HG03442 (cell line): ENCODE data around the gene FOXJ3.

Source experiments
- ATAC-seq: cut with Tn5 transposase; IDR thresholded peaks from one replicate; pipeline ENCODE4 v1.9.1; 2021; ENCODE audit warnings: mild to moderate bottlenecking, moderate library complexity; ENCODE audit not compliant: unreplicated experiment

Gene FOXJ3

GRCh38 chr1:42171679-42172266, 163.3 kb downstream of the FOXJ3 start:
- no peak for ATAC-seq

DNA sequence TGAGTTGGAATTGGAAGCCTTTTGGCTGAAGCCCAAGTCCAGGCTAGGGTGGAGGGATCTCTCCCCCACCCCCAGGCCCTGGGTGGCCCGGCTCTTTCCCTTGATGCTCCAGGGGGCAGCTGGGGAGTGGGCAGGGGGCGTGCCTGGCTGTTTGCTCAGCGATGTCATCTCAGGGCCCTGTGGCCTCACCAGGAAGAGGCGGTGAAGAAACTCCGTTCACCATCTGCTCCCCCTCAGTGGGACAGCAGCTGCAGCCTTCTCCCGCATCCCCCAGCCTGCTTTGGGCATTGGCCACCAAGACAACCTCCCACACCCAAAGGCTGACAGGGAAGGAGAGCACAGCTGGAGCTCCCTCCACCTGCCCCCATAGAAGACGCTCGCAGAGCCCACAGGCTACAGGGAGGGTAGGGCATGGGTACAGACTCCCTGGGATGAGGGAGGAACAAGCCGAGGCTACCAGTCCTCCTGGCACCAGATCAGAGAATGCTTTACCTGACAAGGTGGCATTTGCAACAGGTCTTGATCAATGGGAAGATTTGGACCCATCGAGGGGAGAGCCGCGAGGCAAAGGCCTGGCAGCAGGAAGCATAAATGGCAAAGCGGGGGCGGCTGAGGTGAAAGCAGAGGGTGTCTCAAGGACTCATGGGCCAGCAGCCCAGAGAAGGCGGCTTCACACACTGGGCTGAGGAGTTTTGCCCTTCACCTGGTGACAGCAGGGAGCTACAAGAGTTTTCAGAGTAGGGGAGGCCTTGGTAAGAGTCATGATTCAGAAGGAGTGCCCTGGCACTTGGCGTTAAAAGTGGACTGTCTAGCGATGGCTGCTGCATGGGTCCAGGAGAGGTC, 164.0 kb downstream of the FOXJ3 start:
- no peak for ATAC-seq

GRCh38 chr1:42168763-42169162, 166.3 kb downstream of the FOXJ3 start:
- ATAC-seq: no peak

- no peak for ATAC-seq
Measured at GRCh38 chr1:42168391-42168670, 166.7 kb downstream of the FOXJ3 start.

DNA sequence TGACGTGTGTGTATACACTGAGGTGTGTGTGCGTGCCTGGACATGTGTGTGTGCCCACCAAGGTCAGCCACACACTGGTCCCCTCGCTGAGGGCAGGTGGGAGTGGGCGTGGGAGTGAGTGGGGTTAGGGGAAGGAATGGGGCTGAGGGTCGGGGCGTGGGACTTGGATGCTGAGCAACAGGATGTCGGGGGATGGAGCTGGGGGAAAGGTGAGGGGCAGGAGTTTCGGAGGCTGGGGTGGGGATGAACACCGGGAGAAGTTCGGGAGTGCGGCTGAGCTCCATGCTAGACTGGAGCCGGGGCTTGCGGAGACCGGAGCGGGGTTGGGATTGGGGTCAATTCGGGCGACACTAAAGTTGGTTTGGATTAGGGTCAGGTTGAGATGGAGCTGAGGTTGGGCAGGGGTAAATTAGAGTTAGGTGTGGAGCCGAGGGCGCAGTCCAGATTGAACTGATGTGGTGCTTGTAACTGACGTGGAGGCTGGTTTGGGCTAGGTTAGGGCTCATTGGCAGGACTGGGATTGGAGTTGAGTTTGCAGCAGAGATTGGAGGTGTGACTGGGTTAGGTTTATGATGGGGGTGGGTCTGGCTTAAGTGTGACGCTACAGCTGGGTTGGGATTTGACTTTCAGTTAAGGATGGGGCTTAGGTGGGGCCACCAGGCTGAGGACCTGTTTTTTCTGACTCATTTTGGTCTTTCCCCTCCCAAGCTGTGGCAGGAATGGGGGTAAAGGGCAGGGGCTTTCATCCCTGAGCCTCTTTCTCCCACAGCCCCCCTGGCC, 167.2 kb downstream of the FOXJ3 start:
- ATAC-seq: no peak

- ATAC-seq: no peak
Measured at GRCh38 chr1:42165511-42166210, 169.4 kb downstream of the FOXJ3 start.

DNA sequence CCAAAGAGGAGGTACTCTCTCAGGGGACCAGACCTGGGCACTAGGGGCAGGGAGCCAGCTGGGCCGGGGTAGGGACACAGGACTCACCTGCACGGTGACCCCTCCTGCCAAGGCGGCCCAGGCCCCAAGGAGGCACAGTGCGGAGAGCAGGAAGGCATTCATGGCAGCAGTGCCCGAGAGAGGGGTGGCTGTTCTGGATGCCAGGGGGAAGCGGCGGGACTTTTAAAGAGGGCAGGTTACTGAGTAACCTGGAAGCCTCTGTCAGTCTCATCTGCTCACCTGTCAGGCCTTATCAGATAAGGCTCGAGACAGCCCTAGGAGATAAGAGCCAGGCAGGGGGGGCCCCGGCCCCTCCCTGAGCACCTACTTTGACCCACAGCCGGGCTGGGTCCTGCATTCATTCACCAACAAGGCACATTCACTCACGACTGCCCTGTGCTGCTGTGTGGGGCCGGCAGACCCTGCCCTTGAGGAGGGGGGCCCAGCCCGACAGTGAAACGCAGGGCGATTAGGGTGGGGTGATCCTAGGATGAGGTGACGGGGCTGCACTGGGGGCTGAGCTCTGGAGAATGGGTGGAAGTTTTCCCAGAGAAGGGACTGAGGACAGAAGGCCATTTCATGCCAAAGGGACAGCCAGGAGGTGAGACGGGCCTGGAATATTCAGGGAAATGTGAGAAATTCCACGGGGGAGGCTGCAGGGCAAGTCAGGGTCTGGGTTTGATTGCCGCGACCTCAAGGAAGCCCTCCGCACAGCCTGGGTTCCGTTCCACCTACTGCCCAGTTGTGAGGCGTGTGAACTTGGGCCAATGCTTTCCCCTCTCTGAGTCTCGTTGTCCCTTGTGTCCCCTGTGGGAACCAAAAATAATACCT, 170.2 kb downstream of the FOXJ3 start, which contains the start of gene GUCA2A:
GUCA2A (minus strand) TSS at position 195 of the 870 bp plus-strand sequence; CDS start at position 162, 33 bp downstream.
- ATAC-seq: no peak

GRCh38 chr1:42163536-42164503, 171.2 kb downstream of the FOXJ3 start:
- ATAC-seq: no peak

GRCh38 chr1:42163114-42163513, 171.9 kb downstream of the FOXJ3 start:
- no peak for ATAC-seq

DNA sequence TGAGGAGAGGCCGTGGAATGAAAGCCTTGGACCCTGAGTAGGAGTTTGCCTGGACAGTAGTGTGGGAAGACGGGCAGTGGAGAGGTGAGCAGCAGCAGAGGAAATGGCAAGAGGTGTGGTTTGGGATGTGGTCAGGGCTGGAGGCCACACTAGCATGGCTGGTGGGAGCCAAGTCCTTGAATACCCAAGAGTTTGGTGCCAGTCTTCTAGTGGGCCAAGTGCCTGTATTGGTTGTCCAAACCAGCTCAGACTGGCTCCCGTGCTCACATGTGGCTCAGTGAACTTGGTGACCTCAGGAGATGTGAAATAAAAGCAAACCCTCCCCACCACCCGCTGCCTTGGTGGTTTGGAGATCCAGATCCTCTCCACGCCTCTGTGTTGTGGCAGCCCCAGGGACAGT, 172.9 kb downstream of the FOXJ3 start:
- ATAC-seq: no peak

GRCh38 chr1:42158189-42158588, 176.8 kb downstream of the FOXJ3 start:
- ATAC-seq: no peak

GRCh38 chr1:42157667-42158066, 177.4 kb downstream of the FOXJ3 start:
- ATAC-seq: no peak

- no peak for ATAC-seq
Measured at GRCh38 chr1:42155362-42155761, 179.7 kb downstream of the FOXJ3 start.

GRCh38 chr1:42154685-42155084, 180.3 kb downstream of the FOXJ3 start:
- ATAC-seq: no peak

GRCh38 chr1:42153624-42154023, 181.4 kb downstream of the FOXJ3 start:
- no peak for ATAC-seq

DNA sequence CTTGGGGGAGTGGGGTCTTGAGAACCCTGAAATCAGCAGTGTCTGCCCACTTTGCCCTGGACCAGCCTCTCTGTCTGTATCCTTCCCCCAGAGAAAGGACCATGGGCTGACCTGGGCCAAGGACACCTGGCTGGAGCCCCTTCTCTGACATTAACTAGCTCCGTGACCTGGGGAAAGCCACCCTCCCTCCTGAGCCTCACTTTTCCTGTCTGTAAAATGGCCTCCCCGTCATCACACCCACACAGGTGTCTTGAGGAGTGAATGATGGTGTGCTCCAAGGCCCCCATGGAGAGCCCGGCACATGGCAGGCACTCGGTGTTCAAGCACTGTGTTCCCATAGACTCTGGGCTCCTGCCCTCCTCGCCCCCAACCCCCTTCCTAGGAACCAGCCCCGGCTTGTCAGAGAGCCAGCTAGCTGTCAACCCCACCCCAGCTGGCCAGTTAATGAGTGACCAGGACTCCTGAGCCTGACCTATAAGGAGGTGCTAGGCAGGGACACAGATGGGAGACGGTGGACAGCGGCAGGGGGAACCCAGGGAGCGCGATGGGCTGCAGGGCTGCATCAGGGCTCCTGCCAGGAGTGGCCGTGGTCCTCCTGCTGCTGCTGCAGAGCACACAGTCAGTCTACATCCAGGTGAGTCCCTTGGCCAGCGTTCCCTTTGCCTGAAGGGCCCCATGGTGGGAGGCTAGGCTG, 182.0 kb downstream of the FOXJ3 start, which contains the start of gene GUCA2B:
GUCA2B (plus strand) TSS at position 504 of the 694 bp plus-strand sequence; CDS start at position 545, 41 bp downstream.
- ATAC-seq: no peak

DNA sequence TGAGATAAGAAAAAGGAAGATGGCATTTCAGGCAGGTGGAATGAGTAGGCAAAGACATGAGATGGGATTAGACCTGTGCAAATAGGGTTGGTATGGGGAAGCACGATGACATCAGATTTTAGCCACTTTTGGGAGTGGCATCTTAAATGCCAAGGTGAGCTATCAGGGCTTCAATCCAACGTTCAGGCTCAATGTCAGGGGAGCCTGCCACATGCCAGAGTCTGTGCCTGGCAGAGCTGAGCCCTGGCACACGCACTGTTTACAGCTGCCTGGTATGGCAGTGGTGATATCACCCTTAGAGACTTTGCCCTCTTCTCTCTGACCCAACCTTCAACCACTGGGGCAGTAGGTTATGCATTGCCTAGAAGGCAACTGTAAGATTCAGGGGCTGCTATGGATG, 182.9 kb downstream of the FOXJ3 start:
- no peak for ATAC-seq

- ATAC-seq: no peak
Measured at GRCh38 chr1:42150651-42151050, 184.4 kb downstream of the FOXJ3 start.
